ENCODE data around the gene S100A16.
"Not testable (repeated sequence)": the region's sequence is repeated elsewhere in the genome, so short reads cannot be mapped to it uniquely, and the experiment has no call there.

Gene S100A16

DNA sequence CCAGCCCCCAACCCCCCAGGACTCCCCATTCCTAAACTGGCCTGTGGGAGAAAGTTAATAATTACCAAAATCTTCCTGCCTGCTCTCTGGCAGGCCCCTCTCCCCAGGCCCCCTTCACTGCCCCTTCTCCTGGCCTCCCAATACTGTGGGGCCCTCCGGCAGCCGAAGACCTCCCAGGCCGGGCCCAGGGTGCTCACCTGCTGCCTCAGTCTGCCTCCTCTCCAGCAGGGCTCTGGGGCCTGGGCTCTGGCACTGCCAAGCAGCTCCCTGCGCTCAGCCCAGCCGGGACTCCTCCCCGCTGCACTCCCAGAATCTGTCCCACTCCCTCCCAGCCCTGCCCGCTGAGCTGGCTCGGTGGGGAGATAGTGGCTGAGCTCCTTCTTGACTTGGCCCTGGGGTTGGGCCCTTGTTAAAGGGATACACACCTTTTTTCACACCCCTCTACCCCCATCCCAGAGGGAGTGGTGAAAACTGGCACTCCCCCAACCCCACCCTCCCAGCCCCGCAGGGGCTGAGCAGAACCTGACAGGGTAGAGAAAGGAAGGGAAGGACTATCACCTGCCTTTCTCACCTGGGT lies at the start of gene S100A16:
TSS of gene S100A16 (minus strand) at position 383 of the 577 bp plus-strand sequence. CDS start 4,986 bp downstream, outside the sequence.
- DNase-seq: no peak

- DNase-seq: no peak
Observed at GRCh38 chr1:153662269-153662668, 49.3 kb upstream of the S100A16 start.

GRCh38 chr1:153661111-153661708 lies 48.3 kb upstream of the S100A16 start:
- DNase-seq: no peak

GRCh38 chr1:153659656-153660055 lies 46.7 kb upstream of the S100A16 start:
- no peak for DNase-seq

- no peak for DNase-seq
Observed at GRCh38 chr1:153659175-153659534, 46.2 kb upstream of the S100A16 start.

DNA sequence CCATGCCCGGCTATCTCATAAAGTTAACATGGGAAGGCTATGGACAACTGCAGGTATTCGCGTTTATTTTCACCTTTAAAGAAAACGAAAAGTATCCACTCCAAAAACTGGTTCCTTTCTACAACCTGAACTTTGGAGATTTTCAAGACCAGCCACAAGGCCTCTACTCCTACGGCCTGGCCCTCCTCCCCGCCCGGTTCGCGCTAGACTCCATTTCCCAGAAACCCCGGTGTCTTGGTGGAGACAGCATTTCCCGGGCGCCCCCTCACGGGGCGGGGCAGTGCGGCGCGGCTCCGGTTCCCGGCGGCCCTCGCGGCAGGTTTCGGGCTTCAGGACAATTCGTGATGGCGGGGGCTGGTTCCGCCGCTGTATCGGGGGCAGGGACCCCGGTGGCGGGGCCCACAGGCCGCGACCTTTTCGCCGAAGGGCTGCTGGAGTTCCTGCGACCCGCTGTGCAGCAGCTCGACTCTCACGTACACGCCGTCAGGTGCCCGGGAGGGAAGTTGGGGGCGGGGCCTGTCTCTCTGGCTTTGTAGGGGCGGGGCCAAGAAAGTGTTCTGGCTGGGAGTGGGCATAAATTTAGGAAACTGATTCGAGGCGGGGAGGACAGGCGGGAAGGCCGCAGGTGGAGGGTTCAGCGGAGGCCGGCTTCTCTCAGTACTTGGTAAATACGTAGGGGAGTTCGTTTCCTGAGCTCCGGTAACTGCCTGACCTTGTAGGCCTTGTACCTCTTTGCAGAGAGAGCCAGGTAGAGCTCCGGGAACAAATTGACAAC lies 45.6 kb upstream of the S100A16 start, which contains the start of gene SNAPIN:
TSS of gene SNAPIN (plus strand) at position 304 of the 775 bp plus-strand sequence. CDS start at position 345, 41 bp downstream.
- DNase-seq: peak; percentile 90

GRCh38 chr1:153655333-153655732 lies 42.4 kb upstream of the S100A16 start:
- peak; percentile 19 for DNase-seq

DNA sequence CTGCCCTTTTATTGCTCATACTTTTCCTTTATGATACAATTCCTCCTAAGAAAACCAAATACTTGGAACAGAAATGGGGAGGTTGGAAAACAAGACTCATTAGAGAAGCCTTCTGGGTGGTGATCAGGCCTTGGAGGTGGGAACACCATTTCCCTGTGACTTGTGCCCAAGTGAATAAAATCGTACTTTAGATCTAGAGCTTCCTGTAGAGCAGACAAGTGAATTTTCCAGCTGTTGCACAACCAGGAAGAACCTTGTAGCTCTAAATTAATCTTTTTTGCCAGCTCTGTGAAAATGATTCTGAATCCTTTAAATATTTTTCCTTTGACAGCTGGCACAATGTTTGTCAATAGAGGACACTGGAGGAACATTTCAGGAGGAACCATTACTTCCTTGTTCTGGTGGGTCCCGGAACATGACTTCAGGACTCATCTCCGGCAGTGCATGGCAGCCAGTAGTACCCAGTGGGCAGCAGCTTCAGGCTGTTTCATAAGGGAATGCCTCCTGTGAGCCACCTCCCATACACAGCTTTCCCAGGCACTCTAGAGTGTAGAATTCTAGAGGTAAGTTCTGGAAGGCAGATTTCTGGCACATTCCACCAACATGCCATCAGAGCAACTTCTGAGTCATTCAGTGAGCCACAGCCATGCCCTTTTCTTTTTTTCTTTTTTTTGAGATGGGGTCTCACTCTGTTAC lies 40.0 kb upstream of the S100A16 start:
- no peak for DNase-seq

DNA sequence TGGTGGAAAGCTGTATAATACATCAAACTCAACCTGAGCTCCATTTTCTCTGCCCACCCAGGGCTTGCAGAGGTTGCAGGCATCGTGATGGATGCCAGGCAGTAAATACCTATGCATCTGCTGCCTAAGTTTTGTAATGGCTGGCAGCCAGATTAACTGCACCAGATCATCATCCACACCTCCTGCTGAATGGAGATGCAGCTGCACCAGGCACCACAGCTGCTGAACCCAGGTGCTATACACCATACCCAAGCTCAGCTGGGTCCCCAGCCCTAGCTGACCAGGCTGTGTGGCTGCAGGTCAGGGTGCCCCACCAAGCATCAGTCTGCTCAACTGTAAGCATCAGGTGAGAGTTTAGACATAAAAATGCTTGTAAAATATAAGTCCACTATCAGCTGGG lies 38.8 kb upstream of the S100A16 start:
- no peak for DNase-seq

DNA sequence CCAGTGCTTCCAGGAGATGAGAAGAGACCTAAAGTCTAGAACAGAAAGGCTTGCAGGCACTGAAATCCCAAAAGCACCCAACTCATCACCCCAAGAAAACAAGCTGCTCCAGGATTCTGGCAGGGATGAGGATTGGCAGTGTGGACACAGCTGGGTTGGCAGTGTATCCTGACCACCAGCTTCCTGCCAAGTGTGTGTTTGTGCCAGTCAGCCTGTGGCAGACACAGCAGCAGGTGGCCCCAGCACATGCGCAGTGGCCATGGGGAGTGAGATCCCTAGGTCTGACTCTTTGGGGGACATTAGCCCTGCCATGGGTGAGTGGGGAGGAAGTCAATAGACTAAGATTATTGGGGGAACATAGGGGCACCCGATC lies 36.9 kb upstream of the S100A16 start:
- peak; percentile 95 for DNase-seq

DNA sequence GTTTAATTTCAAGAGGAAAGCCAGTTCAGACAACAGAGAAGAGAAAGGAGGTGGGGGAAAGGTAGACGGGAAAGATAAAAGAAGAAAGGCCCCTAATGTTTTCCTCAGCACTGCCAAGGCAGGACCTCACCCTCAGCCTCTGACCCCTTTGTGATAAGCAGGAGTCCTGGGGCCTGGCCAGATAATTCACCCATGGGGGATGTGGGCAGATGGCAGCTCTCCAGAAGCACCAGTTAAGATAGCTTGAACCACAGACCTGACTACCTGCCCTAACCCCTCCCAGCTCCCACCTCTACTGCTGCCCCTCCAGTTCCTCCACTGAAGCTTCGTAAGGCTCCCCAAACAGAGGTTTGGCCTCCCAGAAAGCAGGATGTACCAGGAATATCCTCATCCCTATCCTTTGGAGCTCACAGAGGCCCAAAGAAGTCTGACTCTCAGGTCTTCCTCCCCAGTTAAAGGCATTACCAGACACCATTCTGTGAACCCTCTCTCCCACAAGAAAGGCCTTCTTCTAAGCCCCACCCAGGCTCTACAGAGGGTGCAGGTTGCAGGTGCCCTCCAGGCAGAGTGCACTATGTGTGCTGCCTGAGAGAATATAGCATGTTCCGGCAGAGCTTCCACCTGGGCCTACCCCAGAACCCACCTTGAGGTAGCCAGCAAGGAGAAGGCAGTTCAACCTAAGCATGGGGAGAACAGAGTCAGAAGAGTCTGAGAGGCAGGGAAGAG lies 36.4 kb upstream of the S100A16 start:
- DNase-seq: peak; percentile 75

- no peak for DNase-seq
Observed at GRCh38 chr1:153648000-153648643, 35.2 kb upstream of the S100A16 start.

DNA sequence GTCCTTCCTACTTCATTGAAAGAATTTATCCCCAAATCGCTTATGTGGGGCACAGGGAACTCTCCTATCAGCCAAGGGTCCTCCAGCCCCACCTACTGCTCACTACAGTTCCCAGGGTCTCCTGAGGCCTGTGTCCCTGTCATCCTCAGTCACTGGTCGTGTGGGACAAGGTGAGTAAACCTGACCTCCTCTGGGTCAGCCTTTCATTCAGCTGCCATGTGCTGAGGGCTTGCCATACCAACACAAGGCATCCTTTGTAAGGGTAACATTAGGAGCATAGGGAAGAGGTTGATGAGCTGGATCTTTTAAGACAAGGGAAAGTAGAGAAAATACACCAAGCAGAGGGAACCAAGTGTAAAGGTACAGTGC lies 34.4 kb upstream of the S100A16 start:
- no peak for DNase-seq

GRCh38 chr1:153646672-153647345 lies 33.9 kb upstream of the S100A16 start:
- no peak for DNase-seq

- no peak for DNase-seq
Observed at GRCh38 chr1:153643816-153644215, 30.9 kb upstream of the S100A16 start.

GRCh38 chr1:153643100-153643499 lies 30.2 kb upstream of the S100A16 start:
- DNase-seq: no peak

GRCh38 chr1:153642161-153642560 lies 29.2 kb upstream of the S100A16 start:
- no peak for DNase-seq

DNA sequence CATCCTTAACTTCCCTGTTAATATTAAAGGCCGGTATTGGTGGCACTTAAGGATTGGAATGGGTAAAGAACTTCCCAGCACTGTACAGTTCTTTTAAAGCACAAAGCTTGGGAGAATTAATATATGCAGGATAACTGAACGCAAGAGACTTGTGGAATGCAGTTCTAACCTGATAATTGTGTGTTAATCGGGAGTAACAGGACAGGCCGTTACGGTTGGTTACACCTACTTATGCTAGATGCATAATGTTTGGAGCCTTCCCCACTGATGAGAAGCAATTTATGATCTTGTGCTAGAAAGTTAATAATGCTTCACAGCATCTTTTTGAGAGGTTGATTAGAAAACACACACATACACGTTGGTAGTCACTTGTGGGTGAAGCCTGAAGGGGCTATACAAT lies 27.9 kb upstream of the S100A16 start:
- DNase-seq: no peak

GRCh38 chr1:153640213-153640612 lies 27.3 kb upstream of the S100A16 start:
- not testable (repeated sequence) for DNase-seq

DNA sequence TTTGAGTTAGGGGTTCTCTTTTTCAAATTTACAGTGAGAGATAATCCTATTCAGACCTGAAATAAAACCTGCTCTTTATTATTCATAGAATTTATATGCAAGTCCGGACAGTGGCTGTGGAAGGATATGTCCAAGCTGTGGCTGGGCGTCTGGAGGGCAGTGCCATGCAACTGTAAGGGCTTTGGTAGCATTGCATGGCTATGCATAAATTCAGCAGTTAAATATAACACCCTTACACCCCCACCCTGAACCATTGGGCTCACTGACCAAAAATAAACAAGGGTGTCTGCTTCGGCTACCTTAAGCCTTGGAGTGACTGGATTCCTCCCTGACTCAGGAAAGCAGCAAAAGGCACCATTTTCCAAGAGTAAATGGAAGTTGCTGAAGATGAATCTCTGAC lies 26.3 kb upstream of the S100A16 start:
- no peak for DNase-seq

GRCh38 chr1:153638261-153638660 lies 25.3 kb upstream of the S100A16 start:
- no peak for DNase-seq

DNA sequence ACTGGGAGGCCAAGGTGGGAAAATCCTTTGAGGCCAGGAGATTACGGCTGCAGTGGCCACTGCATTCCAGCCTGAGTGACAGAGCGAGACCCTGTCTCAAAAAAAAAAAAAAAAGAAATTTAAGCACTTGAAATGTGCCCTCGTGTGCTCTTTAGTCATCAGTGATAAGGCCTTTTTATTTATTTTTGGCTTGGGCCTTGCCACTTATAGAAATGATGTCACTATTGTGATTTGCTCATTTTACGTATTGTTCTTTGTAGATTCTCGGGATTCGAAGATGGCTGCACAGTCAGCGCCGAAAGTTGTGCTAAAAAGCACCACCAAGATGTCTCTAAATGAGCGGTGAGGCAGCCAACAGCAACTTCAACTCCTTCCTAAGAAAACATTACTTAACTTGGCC lies 23.4 kb upstream of the S100A16 start:
- no peak for DNase-seq

Data from NCI-H1092 treated with DMSO at 0.1 percent for 48 hours (cell line).